Measurements from ENCODE around the gene KRT6A.

KRT6A gene

GRCh38 chr12:52524898-52525591, 32.0 kb upstream of the KRT6A start:
- DNase-seq (ENCODE audit: low spot score): peak; percentile 41

- peak; percentile 47 for DNase-seq (ENCODE audit: low spot score)
Observed at GRCh38 chr12:52524241-52524897, 31.3 kb upstream of the KRT6A start.

GRCh38 chr12:52523824-52524223, 30.8 kb upstream of the KRT6A start:
- peak; percentile 45 for DNase-seq (ENCODE audit: low spot score)

GRCh38 chr12:52522346-52523011, 29.4 kb upstream of the KRT6A start:
- DNase-seq (ENCODE audit: low spot score): peak; percentile 38

GRCh38 chr12:52521568-52522266, 28.7 kb upstream of the KRT6A start:
- DNase-seq (ENCODE audit: low spot score): peak; percentile 50

GRCh38 chr12:52521175-52521567, 28.1 kb upstream of the KRT6A start:
- peak; percentile 46 for DNase-seq (ENCODE audit: low spot score)

- peak; percentile 45 for DNase-seq (ENCODE audit: low spot score)
Observed at GRCh38 chr12:52519826-52520662, 27.0 kb upstream of the KRT6A start, which contains the start of gene KRT5. Gene KRT5, minus strand, starts transcription at chr12:52520394. Its CDS starts 98 bp downstream, at chr12:52520296.

- no peak for DNase-seq (ENCODE audit: low spot score)
Observed at GRCh38 chr12:52519387-52519703, 26.3 kb upstream of the KRT6A start.

GRCh38 chr12:52518574-52519386, 25.7 kb upstream of the KRT6A start:
- peak; percentile 32 for DNase-seq (ENCODE audit: low spot score)

- DNase-seq (ENCODE audit: low spot score): no peak
Observed at GRCh38 chr12:52517888-52518287, 24.8 kb upstream of the KRT6A start.

GRCh38 chr12:52517005-52517835, 24.2 kb upstream of the KRT6A start:
- peak; percentile 27 for DNase-seq (ENCODE audit: low spot score)

- peak; percentile 46 for DNase-seq (ENCODE audit: low spot score)
Observed at GRCh38 chr12:52515927-52516831, 23.1 kb upstream of the KRT6A start.

- no peak for DNase-seq (ENCODE audit: low spot score)
Observed at GRCh38 chr12:52515319-52515646, 22.2 kb upstream of the KRT6A start.

- DNase-seq (ENCODE audit: low spot score): peak; percentile 39
Observed at GRCh38 chr12:52514471-52515318, 21.6 kb upstream of the KRT6A start.

GRCh38 chr12:52513736-52514135, 20.7 kb upstream of the KRT6A start:
- DNase-seq (ENCODE audit: low spot score): no peak

GRCh38 chr12:52508211-52508610, 15.2 kb upstream of the KRT6A start:
- peak; percentile 36 for DNase-seq (ENCODE audit: low spot score)

GRCh38 chr12:52506858-52507715, 14.0 kb upstream of the KRT6A start:
- peak; percentile 54 for DNase-seq (ENCODE audit: low spot score)
